AG09319 (cell line): ENCODE data around the gene DIPK1C.

Experiments used
- DNase-seq: peaks from one replicate; pipeline ENCODE4 v3.0.0-alpha.2; 2010; ENCODE audit warnings: low read depth; ENCODE audit errors: extremely low read depth
- TF ChIP-seq, protein P1 (sequence below): IDR thresholded peaks from 2 replicates; pipeline ENCODE4 v1.5.1; 2011; ENCODE audit warnings: low read depth, mild to moderate bottlenecking, inconsistent platforms, low read length, moderate library complexity

The DIPK1C gene

DNA sequence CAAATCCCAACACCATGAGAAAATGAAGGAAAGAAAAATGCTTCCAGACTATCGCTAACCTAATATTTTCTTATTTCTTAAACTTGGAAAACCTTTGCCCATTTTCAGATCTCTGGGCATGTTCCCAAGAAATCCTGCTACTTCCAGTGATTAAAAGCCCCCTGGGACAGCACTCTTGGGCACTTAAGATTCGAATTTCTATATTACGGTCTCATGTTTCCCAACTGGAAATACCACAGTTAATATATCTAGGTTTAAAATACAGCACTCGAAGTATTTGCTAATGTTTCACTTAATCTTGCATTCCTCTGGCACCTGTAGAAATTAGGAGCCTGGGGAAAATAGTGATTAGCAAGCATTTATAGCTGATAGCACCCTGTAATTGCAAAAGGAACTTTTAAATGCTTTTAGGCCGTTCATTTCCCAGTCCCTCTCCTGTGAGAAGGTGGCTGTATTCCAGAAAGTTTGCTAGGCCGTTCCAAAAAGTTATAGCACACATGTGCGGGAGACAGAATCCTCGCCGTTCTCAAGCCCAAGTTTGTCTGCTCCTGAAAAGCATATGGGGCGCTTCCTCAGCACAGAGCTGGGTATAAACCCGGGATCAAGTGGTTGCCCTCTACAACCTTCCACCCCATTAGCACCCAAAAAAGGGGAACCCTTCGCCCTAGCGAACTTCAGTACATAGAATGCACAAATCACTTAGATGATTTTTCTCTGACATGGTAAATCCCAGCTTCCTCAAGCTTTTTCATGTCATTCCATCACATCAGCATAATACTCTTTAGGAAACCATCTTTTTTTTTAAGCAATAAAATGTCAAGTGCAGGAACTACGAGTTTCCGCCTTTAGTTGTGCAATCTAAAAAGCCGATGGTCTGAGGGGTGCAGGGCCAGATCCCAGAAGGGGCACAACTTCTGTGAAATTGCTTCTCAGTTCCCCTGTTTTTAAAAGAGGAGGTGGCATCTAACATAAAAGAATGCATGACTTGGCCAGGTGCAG is 60.6 kb downstream of the DIPK1C start:
- DNase-seq = no peak
- TF ChIP-seq, protein P1, sequence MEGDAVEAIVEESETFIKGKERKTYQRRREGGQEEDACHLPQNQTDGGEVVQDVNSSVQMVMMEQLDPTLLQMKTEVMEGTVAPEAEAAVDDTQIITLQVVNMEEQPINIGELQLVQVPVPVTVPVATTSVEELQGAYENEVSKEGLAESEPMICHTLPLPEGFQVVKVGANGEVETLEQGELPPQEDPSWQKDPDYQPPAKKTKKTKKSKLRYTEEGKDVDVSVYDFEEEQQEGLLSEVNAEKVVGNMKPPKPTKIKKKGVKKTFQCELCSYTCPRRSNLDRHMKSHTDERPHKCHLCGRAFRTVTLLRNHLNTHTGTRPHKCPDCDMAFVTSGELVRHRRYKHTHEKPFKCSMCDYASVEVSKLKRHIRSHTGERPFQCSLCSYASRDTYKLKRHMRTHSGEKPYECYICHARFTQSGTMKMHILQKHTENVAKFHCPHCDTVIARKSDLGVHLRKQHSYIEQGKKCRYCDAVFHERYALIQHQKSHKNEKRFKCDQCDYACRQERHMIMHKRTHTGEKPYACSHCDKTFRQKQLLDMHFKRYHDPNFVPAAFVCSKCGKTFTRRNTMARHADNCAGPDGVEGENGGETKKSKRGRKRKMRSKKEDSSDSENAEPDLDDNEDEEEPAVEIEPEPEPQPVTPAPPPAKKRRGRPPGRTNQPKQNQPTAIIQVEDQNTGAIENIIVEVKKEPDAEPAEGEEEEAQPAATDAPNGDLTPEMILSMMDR = no peak

DNA sequence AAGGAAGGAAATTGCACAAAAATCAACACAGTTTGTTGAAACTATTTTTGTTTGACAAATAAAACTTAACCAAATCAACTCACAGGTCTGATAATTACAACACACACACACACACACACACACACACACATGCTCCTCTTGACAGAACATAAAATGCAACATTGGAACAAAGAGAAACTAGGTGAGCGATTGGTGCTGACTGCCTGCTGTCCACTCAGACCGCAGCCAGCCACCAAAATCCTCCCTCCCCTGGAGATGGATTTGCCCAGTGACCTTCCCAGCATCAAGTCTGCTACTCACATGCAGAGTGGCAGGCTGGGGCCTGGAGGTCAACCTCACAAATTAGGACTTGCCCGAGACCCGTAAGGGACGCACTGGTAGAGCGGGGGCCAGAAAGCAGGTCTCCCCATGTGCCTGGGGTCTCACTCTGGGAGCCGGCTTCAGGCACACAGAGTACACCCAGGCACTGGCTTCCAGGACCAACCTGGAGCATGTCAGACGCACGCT is 61.4 kb downstream of the DIPK1C start:
- no peak for DNase-seq
- TF ChIP-seq, protein P1 = no peak

DNA sequence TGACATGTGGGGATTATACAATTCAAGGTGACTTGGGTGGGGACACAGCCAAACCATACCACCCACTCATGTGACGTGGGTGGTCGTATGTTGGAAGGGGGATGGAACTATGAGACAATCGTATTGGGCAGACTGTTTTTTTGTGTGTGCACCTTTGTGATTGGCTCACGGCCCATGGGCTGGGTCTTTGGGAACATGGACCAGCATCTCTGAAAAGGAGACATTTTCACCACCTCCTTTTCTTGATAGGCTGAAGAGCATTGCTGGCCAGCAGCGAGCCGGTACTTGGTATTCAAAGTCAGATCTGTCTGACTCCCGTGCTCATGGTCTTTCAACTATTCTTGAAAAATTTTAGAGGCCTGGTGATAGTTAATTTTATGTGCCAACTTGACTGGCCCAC is 62.1 kb downstream of the DIPK1C start:
- TF ChIP-seq, protein P1 = no peak
- DNase-seq = no peak

DNA sequence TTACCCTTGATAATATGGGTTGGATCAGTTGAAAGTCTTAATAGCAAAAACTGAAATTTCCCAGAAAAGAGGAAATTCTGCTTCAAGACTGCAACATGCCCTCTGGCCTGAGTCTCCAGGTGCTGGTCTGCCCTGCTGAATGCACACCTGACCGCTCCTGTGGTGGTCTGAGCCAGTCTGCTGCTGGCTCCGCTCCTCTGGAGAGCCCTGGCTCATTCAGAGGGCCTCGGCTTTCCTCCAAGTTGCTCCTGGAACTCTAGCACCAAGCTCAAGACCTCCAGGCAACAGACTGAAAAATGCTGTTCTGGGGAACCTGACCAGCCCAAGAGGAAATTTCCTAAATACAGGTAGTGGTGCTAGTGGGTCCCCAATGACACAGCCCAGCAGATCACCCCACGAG is 64.8 kb downstream of the DIPK1C start:
- TF ChIP-seq, protein P1 = no peak
- DNase-seq = no peak

DNA sequence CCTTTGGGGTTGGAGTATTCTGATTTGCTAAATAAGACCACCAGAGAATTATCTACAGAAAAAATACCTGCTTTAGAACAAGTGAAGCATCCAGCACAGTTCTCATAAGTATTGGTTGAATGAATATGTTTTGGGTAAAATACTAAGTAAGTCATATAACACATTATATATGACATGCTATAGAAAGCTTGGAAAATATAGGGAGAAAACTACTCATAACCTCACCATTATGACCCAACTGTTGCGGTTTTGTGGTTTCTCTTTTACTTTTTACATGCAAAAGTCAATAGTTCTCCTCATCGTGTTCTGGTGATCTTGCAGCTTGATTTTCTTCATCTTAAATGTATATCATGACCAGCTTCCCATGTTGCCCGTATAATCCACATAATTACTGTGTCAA is 66.2 kb downstream of the DIPK1C start:
- no peak for DNase-seq
- TF ChIP-seq, protein P1 = no peak

DNA sequence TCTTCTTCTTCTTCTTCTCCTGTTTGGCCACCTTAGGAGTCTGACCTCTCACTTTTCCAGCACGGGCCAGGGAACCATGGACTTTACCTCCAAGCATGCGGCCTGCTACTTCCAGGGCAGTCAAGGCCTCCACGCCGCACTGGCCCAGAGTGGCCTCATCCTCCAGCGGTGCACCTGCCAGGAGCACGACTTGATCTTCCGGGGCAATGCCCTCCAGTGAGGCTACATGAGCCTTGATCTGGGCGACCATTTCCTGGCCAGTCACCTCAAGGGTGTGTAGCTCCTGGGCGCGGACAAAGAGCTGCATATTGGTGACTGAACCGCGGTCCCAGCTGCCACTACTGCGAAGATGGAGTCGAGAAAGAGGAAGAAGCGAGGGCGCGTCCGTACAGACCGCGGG is 67.1 kb downstream of the DIPK1C start:
- TF ChIP-seq, protein P1 = no peak

DNA sequence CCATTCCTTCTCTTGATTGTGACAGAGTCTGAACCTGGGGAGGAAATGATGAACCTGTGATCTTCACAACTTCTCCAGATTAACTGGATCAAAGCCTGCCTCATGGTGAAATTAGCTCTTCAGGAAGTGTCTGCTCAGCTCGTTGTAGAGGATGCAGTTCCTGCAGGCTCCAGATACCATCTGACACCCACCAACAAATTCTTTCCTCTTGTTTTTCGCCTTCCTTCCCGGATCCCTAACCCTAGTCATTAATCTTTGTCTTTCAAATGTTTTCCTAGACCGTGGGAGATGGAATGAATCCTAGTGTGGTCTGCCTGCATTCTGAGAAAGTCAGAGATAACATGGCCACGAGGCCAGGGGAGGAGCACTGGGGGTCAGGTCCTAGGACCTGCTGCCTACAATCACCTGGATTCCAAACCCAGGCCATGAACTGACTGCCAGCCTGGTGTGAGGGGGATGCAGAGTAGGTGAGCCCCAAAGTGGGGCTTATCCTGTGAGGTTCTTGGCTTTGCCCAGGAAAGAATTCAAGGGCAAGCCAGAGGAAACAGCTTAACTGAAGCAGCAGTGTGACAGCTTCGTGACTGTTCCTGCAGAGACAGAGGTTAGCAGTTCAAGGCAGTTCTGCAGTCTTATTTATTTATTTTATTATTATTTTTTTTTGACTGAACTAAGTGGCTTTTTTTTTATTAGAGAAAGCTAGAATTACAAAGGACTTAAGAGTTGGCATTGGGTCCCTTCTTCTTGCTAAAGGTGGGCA is 67.8 kb downstream of the DIPK1C start:
- TF ChIP-seq, protein P1 = no peak
- no peak for DNase-seq

More for the DNA sequence above, 67.1 kb downstream of the DIPK1C start:
- DNase-seq = no peak
